Keratinocyte (primary cell): ENCODE results near the gene NPSR1. TPM values are rescaled to one million over a fixed set of nuclear protein-coding genes. Genes with fewer than 3 reads are reported as not detected.

Experiments
- DNase-seq: peaks from one replicate; pipeline ENCODE4 v3.0.0-alpha.2; 2011; ENCODE audit warnings: low read depth, missing footprints, low spot score
- FAIRE-seq: peaks from 2 replicates; lab custom pipeline; 2011; peaks lifted over from hg19 to GRCh38; lab: Jason Lieb, UNC
- H2AFZ ChIP-seq: 2 replicates; pipeline ENCODE4 v1.6.0; 2012; ENCODE audit warnings: low read length, control low read depth, inconsistent platforms; ENCODE audit not compliant: control insufficient read depth
- H3K27ac ChIP-seq: 2 replicates; pipeline ENCODE4 v1.5.1; 2011; ENCODE audit warnings: low read length; ENCODE audit not compliant: control insufficient read depth, insufficient read depth
- H3K27me3 ChIP-seq: 3 replicates; pipeline ENCODE4 v1.6.0; 2011; ENCODE audit warnings: low read length; ENCODE audit not compliant: control insufficient read depth, insufficient read depth; ENCODE audit errors: extremely low read depth
- H3K36me3 ChIP-seq, 2 experiments: 2 replicates in 1 of 2; 3 replicates in 1 of 2; pipeline ENCODE4 v1.5.1; 2011; ENCODE audit warnings: low read length in 2 of 2, mild to moderate bottlenecking in 1 of 2; ENCODE audit not compliant: control insufficient read depth in 2 of 2, insufficient read depth in 2 of 2; ENCODE audit errors: extremely low read depth in 1 of 2
- H3K4me1 ChIP-seq: 3 replicates; pipeline ENCODE4 v1.5.1; 2011; ENCODE audit warnings: low read length; ENCODE audit not compliant: control insufficient read depth, insufficient read depth; ENCODE audit errors: extremely low read depth
- H3K4me2 ChIP-seq: 3 replicates; pipeline ENCODE4 v1.6.0; 2011; ENCODE audit warnings: low read depth, low read length; ENCODE audit not compliant: control insufficient read depth, insufficient read depth; ENCODE audit errors: extremely low read depth
- H3K4me3 ChIP-seq, 3 experiments: fragments of 200-600 bp in 1 of 3; sonication (generic) in 1 of 3; 2 replicates in 2 of 3; 3 replicates in 1 of 3; pipeline ENCODE4 v1.5.1; 2011 to 2016; ENCODE audit warnings: low read length in 3 of 3, mild to moderate bottlenecking in 3 of 3, control low read depth in 2 of 3, inconsistent platforms in 1 of 3, low read depth in 1 of 3, mixed read lengths in 1 of 3, mixed run types in 1 of 3, moderate library complexity in 1 of 3; ENCODE audit not compliant: control insufficient read depth in 2 of 3, insufficient read depth in 2 of 3; ENCODE audit errors: extremely low read depth in 1 of 3
- H3K79me2 ChIP-seq: 2 replicates; pipeline ENCODE4 v1.6.0; 2012; ENCODE audit warnings: low read length; ENCODE audit not compliant: control insufficient read depth, insufficient read depth
- H3K9ac ChIP-seq: 3 replicates; pipeline ENCODE4 v1.6.0; 2011; ENCODE audit warnings: low read length; ENCODE audit not compliant: control insufficient read depth, insufficient read depth; ENCODE audit errors: extremely low read depth
- H3K9me1 ChIP-seq: 3 replicates; pipeline ENCODE4 v1.6.0; 2011; ENCODE audit warnings: low read length; ENCODE audit not compliant: control insufficient read depth, insufficient read depth; ENCODE audit errors: extremely low read depth
- H3K9me3 ChIP-seq: 2 replicates; pipeline ENCODE4 v1.5.1; 2012; ENCODE audit warnings: low read depth, low read length; ENCODE audit not compliant: control insufficient read depth
- H4K20me1 ChIP-seq: 3 replicates; pipeline ENCODE4 v1.6.0; 2011; ENCODE audit warnings: low read length; ENCODE audit not compliant: control insufficient read depth, insufficient read depth; ENCODE audit errors: extremely low read depth
- EZH2 ChIP-seq: IDR thresholded peaks from one replicate; pipeline ENCODE4 v1.6.1; 2012; ENCODE audit warnings: inconsistent platforms, mild to moderate bottlenecking, low read length, moderate library complexity
- dilution Hi-C: fragments of 300-500 bp; cut with MboI; formaldehyde crosslinking; loops from one replicate; pipeline ENCODE4 v1.7.0; 2020; ENCODE audit warnings: low sequenced_read_pairs; ENCODE audit not compliant: extremely low pct_ligation_motif_present
- polyA plus RNA-seq, 5 experiments: library from polyadenylated mRNA; depleted of rRNA in 3 of 5; stranded (reverse) in 3 of 5; stranded (forward) in 1 of 5; unstranded in 1 of 5; fragments of >200 nt; gene quantifications; 1 replicate in 1 of 5; 2 replicates in 3 of 5; 3 replicates in 1 of 5; pipeline versions ENCODE4 v1.2.1 to v1.2.3, GENCODE V29; 2011 to 2012; ENCODE audit warnings: missing spikeins in 2 of 5, low read depth in 1 of 5, low replicate concordance in 1 of 5
- TF ChIP-seq, protein P1 (sequence below), 3 experiments: IDR thresholded peaks in 1 of 3; conservative IDR thresholded peaks in 1 of 3; optimal IDR thresholded peaks in 1 of 3; 2 replicates in 2 of 3; 3 replicates in 1 of 3; pipeline versions ENCODE3 to v1.5.1; 2011; ENCODE audit warnings: low read length in 3 of 3, mild to moderate bottlenecking in 3 of 3, moderate library complexity in 2 of 3, control low read depth in 1 of 3, inconsistent platforms in 1 of 3; ENCODE audit not compliant: insufficient read depth in 2 of 3; ENCODE audit errors: extremely low read depth in 1 of 3

Gene NPSR1
- polyA plus RNA-seq, 1 donor (not counting 4 experiments of a cell fraction or from before 2014, with no cell fraction given), result not detected

DNA sequence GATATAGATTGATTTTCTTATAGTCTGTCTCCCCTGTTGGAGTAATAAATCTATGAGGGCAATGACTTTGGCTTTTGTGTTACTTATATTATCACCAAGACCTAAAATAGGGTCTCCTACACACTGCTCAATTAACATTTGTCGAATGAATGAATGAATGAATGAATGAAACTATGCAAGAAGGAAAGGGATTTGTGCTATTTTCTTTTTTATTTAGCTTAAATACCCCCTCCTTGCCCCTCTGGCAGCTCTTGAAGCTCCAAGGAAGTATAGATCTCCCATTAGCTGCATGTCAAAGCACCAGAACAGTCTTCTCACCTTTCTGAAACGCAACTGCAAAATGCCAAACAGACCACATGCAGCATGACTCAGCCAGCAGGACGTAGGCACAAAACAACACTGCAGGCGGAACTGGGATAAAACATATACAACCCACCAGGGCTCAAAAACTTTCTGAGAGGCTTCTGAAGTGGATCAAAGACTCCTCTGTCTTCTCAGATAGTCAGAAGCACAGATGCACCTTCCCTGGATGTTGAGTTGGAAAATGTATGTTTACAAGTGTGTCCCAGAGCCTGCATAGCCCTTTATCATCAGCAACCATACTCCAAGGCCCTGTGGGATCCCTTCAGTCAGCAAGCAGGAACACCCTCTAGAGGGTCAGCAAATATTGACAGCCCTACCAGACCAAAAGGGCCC, 187.8 kb downstream of the NPSR1 start:
- Histone ChIP-seq H4K20me1 (no peaks in the 10 kb centered on the region), H3K9ac (no peak overlapping the region), H3K4me3 (no peak overlapping the region), H3K36me3 (no peaks in the 10 kb centered on the region), H3K4me1 (peaks cover 3% of the 10 kb centered on the region), H3K9me1 (no peaks in the 10 kb centered on the region), H2AFZ (no peak overlapping the region), H3K79me2 (no peaks in the 10 kb centered on the region), H3K9me3 (no peaks in the 10 kb centered on the region), H3K27ac (no peak overlapping the region), H3K4me2 (no peak overlapping the region), H3K27me3 (no peaks in the 10 kb centered on the region)
- dilution Hi-C loops, result no loop called here
- TF ChIP-seq EZH2, result no peak
- TF ChIP-seq, protein P1, sequence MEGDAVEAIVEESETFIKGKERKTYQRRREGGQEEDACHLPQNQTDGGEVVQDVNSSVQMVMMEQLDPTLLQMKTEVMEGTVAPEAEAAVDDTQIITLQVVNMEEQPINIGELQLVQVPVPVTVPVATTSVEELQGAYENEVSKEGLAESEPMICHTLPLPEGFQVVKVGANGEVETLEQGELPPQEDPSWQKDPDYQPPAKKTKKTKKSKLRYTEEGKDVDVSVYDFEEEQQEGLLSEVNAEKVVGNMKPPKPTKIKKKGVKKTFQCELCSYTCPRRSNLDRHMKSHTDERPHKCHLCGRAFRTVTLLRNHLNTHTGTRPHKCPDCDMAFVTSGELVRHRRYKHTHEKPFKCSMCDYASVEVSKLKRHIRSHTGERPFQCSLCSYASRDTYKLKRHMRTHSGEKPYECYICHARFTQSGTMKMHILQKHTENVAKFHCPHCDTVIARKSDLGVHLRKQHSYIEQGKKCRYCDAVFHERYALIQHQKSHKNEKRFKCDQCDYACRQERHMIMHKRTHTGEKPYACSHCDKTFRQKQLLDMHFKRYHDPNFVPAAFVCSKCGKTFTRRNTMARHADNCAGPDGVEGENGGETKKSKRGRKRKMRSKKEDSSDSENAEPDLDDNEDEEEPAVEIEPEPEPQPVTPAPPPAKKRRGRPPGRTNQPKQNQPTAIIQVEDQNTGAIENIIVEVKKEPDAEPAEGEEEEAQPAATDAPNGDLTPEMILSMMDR (optimal IDR thresholded peaks at IDR 0.05 in 1 of 3, IDR thresholded peaks at IDR 0.05 in 1 of 3, conservative IDR thresholded peaks at IDR 0.05 in 1 of 3; ENCODE audit: extremely low read depth in 1 of 3, insufficient read depth in 2 of 3, low read length in 3 of 3), result no peak
- no peak for FAIRE-seq
- DNase-seq, result no peak

DNA sequence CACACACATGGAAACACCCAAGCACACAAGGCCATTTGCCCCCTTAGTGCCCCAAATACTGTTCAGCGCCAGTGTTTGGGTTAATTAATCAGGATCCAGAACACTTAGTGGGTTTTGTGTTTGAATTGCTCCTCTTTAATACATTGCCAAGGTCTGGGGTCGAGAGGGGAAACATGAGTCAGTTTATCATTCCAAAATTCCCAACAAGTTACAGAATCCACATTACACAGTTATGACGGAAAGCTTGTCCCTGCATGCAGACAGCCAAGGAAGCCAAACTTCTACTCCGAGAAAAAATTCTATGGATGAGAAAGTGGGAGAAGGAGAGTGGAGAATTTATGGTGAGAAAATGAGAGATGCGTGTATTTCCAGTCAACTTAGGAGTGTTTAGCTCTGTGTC, 189.0 kb downstream of the NPSR1 start:
- Histone ChIP-seq H3K4me1 (peaks cover 3% of the 10 kb centered on the region), H3K79me2 (no peaks in the 10 kb centered on the region), H3K9me3 (no peaks in the 10 kb centered on the region), H4K20me1 (no peaks in the 10 kb centered on the region), H3K4me2 (no peak overlapping the region), H3K36me3 (no peaks in the 10 kb centered on the region), H3K27me3 (no peaks in the 10 kb centered on the region), H3K9ac (no peak overlapping the region), H3K4me3 (no peak overlapping the region), H3K27ac (no peak overlapping the region), H2AFZ (no peak overlapping the region), H3K9me1 (no peaks in the 10 kb centered on the region)
- DNase-seq (no peak), FAIRE-seq (no peak)
- dilution Hi-C loops, result no loop called here
- TF ChIP-seq EZH2, result no peak
- TF ChIP-seq, protein P1 (optimal IDR thresholded peaks at IDR 0.05 in 1 of 3, IDR thresholded peaks at IDR 0.05 in 1 of 3, conservative IDR thresholded peaks at IDR 0.05 in 1 of 3; ENCODE audit: extremely low read depth in 1 of 3, insufficient read depth in 2 of 3, low read length in 3 of 3), result no peak
